Lung (tissue), 12 donors: ENCODE results near the gene CSNK1A1L. TPM values are rescaled to one million over a fixed set of nuclear protein-coding genes. Genes with fewer than 3 reads are reported as not detected.

Experiments used
- ATAC-seq: fragments of 200-7000 bp; cut with Tn5 transposase; one replicate; pipeline ENCODE4 v1.9.1; 2020; ENCODE audit warnings: moderate number of reproducible peaks; ENCODE audit not compliant: insufficient read depth, low FRiP score
- DNase-seq, 3 donors: peaks; one replicate each; pipeline ENCODE4 v3.0.0-alpha.2; 2013 to 2017
- H3K27ac ChIP-seq, 2 donors: one replicate each; pipeline ENCODE4 v1.5.1; 2013; ENCODE audit warnings: mild to moderate bottlenecking in 2 of 2, moderate library complexity in 2 of 2, control low read depth in 1 of 2, inconsistent platforms in 1 of 2, low read depth in 1 of 2, low read length in 1 of 2
- H3K27me3 ChIP-seq, 3 donors: one replicate each; pipeline ENCODE4 v1.5.1; 2013; ENCODE audit warnings: low read length in 2 of 3; ENCODE audit not compliant: control insufficient read depth in 3 of 3, insufficient read depth in 3 of 3
- H3K36me3 ChIP-seq, 4 donors: one replicate each; pipeline ENCODE4 v1.5.1; 2013; ENCODE audit warnings: low read length in 4 of 4, mild to moderate bottlenecking in 1 of 4, moderate library complexity in 1 of 4; ENCODE audit not compliant: control insufficient read depth in 4 of 4, insufficient read depth in 4 of 4
- H3K4me1 ChIP-seq, 5 donors: one replicate each; pipeline ENCODE4 v1.5.1; 2013; ENCODE audit warnings: low read length in 5 of 5, mild to moderate bottlenecking in 2 of 5, moderate library complexity in 1 of 5; ENCODE audit not compliant: control insufficient read depth in 5 of 5, insufficient read depth in 5 of 5
- H3K4me3 ChIP-seq: one replicate; pipeline ENCODE4 v1.5.1; 2013; ENCODE audit warnings: mild to moderate bottlenecking, control low read depth, moderate library complexity
- H3K9ac ChIP-seq, 2 donors: one replicate each; pipeline ENCODE4 v1.5.1; 2013; ENCODE audit warnings: low read length in 2 of 2, control low read depth in 1 of 2; ENCODE audit not compliant: insufficient read depth in 1 of 2
- H3K9me3 ChIP-seq, 4 donors: one replicate each; pipeline ENCODE4 v1.5.1; 2013; ENCODE audit warnings: low read length in 3 of 4, mild to moderate bottlenecking in 1 of 4, moderate library complexity in 1 of 4; ENCODE audit not compliant: control insufficient read depth in 4 of 4, insufficient read depth in 3 of 4
- CTCF ChIP-seq: IDR thresholded peaks from 2 replicates; pipeline ENCODE4 v1.5.1; 2012; ENCODE audit warnings: mild to moderate bottlenecking; ENCODE audit errors: control extremely low read depth, extremely low read depth
- WGBS, 2 donors: extraction: QIAGEN DNeasy Blood & Tissue Kit; methylation state at CpG; one replicate each; pipeline ENCODE4 v1.1.7; 2013; 5-methylcytosine and 5-hydroxymethylcytosine counted together
- polyA plus RNA-seq, 2 donors: library from polyadenylated mRNA; stranded (reverse); fragments of 200-250 nt; gene quantifications; one replicate each; pipeline ENCODE4 v1.2.1, GENCODE V29; 2013
- total RNA-seq, 2 donors: library from RNA; depleted of rRNA in 1 of 2; stranded (reverse); fragments of >200 nt in 1 of 2; gene quantifications; one replicate each; pipeline ENCODE4 v1.2.1, GENCODE V29; 2014 to 2021
- donor health status: control.
- donor health status: control.
- donor health status: Bipolar disorder and iron deficiency.
- donor health status: healthy.
- donor health status: DM: yes; HTN: yes; CAD: no.

CSNK1A1L gene
- total and polyA plus RNA-seq, 4 donors = not detected

GRCh38 chr13:37091835-37092234, 13.6 kb downstream of the CSNK1A1L start:
- Histone ChIP-seq H3K36me3 (no peaks in the 10 kb centered on the region), H3K4me3 (no peak overlapping the region), H3K9ac (no peak overlapping the region), H3K4me1 (peaks cover 0 to 5% (median 0%) of the 10 kb centered on the region in 5 donors), H3K9me3 (peaks cover 0 to 4% (median 0%) of the 10 kb centered on the region in 4 donors), H3K27me3 (no peaks in the 10 kb centered on the region), H3K27ac (no peak overlapping the region)
- DNase-seq (no peak), ATAC-seq (no peak)
- no peak for TF ChIP-seq CTCF
- WGBS, 2 donors = 64 to 68% methylated on average over 1 of the region's 1 CpG

DNA sequence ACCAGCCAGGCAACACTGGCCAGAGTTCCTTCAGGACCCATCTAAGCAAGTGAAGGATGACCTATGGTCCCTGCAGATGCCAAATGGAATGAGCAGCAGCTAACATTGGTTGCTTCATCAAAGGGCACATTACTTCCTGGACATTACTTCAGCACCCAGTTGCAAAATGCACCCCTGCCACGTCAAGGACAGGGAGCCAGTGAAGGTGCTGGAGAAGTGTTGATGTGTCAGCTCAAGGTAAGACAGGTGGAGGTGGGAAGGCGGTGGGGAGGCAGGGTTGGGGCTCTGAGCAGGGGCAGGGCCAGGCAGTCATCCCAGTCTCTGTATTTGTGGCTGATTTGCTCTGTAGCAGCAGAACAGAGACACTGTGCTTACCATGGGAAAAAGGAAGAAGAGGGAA, 14.6 kb downstream of the CSNK1A1L start:
- H3K27ac ChIP-seq = no peak overlapping the region
- TF ChIP-seq CTCF = no peak
- WGBS, 2 donors = 38 to 78% methylated on average over 2 of the region's 2 CpGs
- no peak for ATAC-seq
- H3K27me3 ChIP-seq = no peaks in the 10 kb centered on the region
- peaks cover 0 to 4% (median 0%) of the 10 kb centered on the region in 4 donors for H3K9me3 ChIP-seq
- no peak overlapping the region for H3K4me3 ChIP-seq
- no peaks in the 10 kb centered on the region for H3K36me3 ChIP-seq
- H3K4me1 ChIP-seq = peaks cover 0 to 5% (median 0%) of the 10 kb centered on the region in 5 donors
- no peak overlapping the region for H3K9ac ChIP-seq
- no peak for DNase-seq

GRCh38 chr13:37089495-37089894, 16.0 kb downstream of the CSNK1A1L start:
- TF ChIP-seq CTCF = no peak
- WGBS, 2 donors = 97 to 99% methylated on average over 3 of the region's 3 CpGs
- Histone ChIP-seq H3K36me3 (no peaks in the 10 kb centered on the region), H3K9me3 (peaks cover 0 to 4% (median 0%) of the 10 kb centered on the region in 4 donors), H3K27ac (no peak overlapping the region), H3K4me3 (no peak overlapping the region), H3K4me1 (peaks cover 0 to 12% (median 2%) of the 10 kb centered on the region in 5 donors), H3K27me3 (no peaks in the 10 kb centered on the region), H3K9ac (no peak overlapping the region)
- DNase-seq (no peak), ATAC-seq (no peak)

DNA sequence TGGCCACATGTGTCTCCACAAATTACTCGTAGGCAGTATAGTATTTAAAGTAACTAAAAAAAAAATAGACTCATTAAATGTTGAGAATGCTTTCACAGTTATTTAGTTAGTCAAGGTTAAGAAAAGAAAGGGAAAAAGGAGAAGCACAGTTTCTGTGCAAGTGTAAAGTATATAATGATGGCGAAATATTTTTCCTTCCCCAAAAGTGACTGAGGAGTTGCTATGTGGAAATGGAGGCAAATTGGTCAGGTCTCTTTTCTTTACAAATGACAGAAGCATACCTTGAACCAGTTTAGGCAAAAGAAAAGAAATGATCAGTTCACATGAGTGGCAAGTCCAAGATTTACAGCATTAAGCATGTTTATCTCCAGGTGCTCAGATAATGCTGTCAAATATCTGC, 18.0 kb downstream of the CSNK1A1L start:
- 30 to 67% methylated on average over 2 of the region's 2 CpGs for WGBS, 2 donors
- no peak overlapping the region for H3K4me3 ChIP-seq
- no peaks in the 10 kb centered on the region for H3K27me3 ChIP-seq
- peaks cover 0 to 7% (median 2%) of the 10 kb centered on the region in 5 donors for H3K4me1 ChIP-seq
- peaks cover 0 to 4% (median 0%) of the 10 kb centered on the region in 4 donors for H3K9me3 ChIP-seq
- no peak overlapping the region for H3K9ac ChIP-seq
- ATAC-seq = no peak
- H3K36me3 ChIP-seq = no peaks in the 10 kb centered on the region
- no peak overlapping the region for H3K27ac ChIP-seq
- no peak for TF ChIP-seq CTCF
- no peak for DNase-seq
